Stimulated activated naive CD4-positive, alpha-beta T cell treated with Interleukin-2 at 50 U/mL for 16 hours (primary cell): ENCODE data around the gene DLD.
"Not testable (repeated sequence)": the region's sequence is repeated elsewhere in the genome, so short reads cannot be mapped to it uniquely, and the experiment has no call there.

Experiments
- DNase-seq: peaks from one replicate; lab custom pipeline; 2025; lab: John Stamatoyannopoulos, UW

The DLD gene

GRCh38 chr7:107890962-107891635, at the start of gene DLD:
TSS of gene DLD (plus strand) at chr7:107891183. CDS start at chr7:107891251, 68 bp downstream.
- peak; percentile 92 for DNase-seq

GRCh38 chr7:107842213-107842612, 48.8 kb upstream of the DLD start:
- no peak for DNase-seq

- DNase-seq, result no peak
Observed at GRCh38 chr7:107843184-107843583, 47.8 kb upstream of the DLD start.

GRCh38 chr7:107846324-107846723, 44.7 kb upstream of the DLD start:
- no peak for DNase-seq

- no peak for DNase-seq
Observed at GRCh38 chr7:107847168-107847835, 43.7 kb upstream of the DLD start.

GRCh38 chr7:107847836-107848175, 43.2 kb upstream of the DLD start:
- DNase-seq, result not testable (repeated sequence)

- not testable (repeated sequence) for DNase-seq
Observed at GRCh38 chr7:107848211-107848610, 42.8 kb upstream of the DLD start.

- no peak for DNase-seq
Observed at GRCh38 chr7:107850216-107850615, 40.8 kb upstream of the DLD start.

- DNase-seq, result no peak
Observed at GRCh38 chr7:107850643-107851042, 40.3 kb upstream of the DLD start.

GRCh38 chr7:107854454-107854853, 36.5 kb upstream of the DLD start:
- DNase-seq, result no peak

GRCh38 chr7:107854989-107855388, 36.0 kb upstream of the DLD start:
- no peak for DNase-seq

GRCh38 chr7:107856806-107857540, 34.0 kb upstream of the DLD start:
- no peak for DNase-seq

GRCh38 chr7:107857541-107857912, 33.5 kb upstream of the DLD start:
- DNase-seq, result no peak

GRCh38 chr7:107858280-107858679, 32.7 kb upstream of the DLD start:
- DNase-seq, result no peak

- no peak for DNase-seq
Observed at GRCh38 chr7:107860279-107860961, 30.6 kb upstream of the DLD start.

GRCh38 chr7:107860981-107861652, 29.9 kb upstream of the DLD start:
- DNase-seq, result no peak

GRCh38 chr7:107865956-107866775, 24.8 kb upstream of the DLD start:
- no peak for DNase-seq

- DNase-seq, result no peak
Observed at GRCh38 chr7:107867858-107868466, 23.0 kb upstream of the DLD start.

GRCh38 chr7:107870427-107871000, 20.5 kb upstream of the DLD start:
- no peak for DNase-seq

GRCh38 chr7:107874111-107874510, 16.9 kb upstream of the DLD start:
- DNase-seq, result no peak
